HG03354 (cell line): ENCODE measurements around the gene NECAB2.
"Not testable (repeated sequence)": the region's sequence is repeated elsewhere in the genome, so short reads cannot be mapped to it uniquely, and the experiment has no call there.

Source experiments
- ATAC-seq: cut with Tn5 transposase; IDR thresholded peaks from one replicate; pipeline ENCODE4 v1.9.1; 2021; ENCODE audit warnings: mild to moderate bottlenecking; ENCODE audit not compliant: unreplicated experiment, poor library complexity, severe bottlenecking

The NECAB2 gene

GRCh38 chr16:83948914-83949723 is 18.9 kb upstream of the NECAB2 start:
- ATAC-seq: no peak

- ATAC-seq: no peak
Measured at GRCh38 chr16:83949724-83950001, 18.4 kb upstream of the NECAB2 start.

- not testable (repeated sequence) for ATAC-seq
Measured at GRCh38 chr16:83950862-83951399, 17.1 kb upstream of the NECAB2 start.

- ATAC-seq: no peak
Measured at GRCh38 chr16:83951544-83951943, 16.5 kb upstream of the NECAB2 start.

GRCh38 chr16:83952587-83952939 is 15.5 kb upstream of the NECAB2 start:
- ATAC-seq: no peak

- peak; percentile 89 for ATAC-seq
Measured at GRCh38 chr16:83952940-83953795, 14.9 kb upstream of the NECAB2 start, which contains the start of gene OSGIN1. OSGIN1 (plus strand) TSS chr16:83953240; CDS start chr16:83957672, 4,432 bp downstream.

- ATAC-seq: peak; percentile 44
Measured at GRCh38 chr16:83953796-83954576, 14.1 kb upstream of the NECAB2 start.

GRCh38 chr16:83954577-83955016 is 13.4 kb upstream of the NECAB2 start:
- ATAC-seq: no peak

GRCh38 chr16:83955218-83956130 is 12.6 kb upstream of the NECAB2 start:
- ATAC-seq: no peak

GRCh38 chr16:83956336-83957289 is 11.4 kb upstream of the NECAB2 start:
- ATAC-seq: no peak

- ATAC-seq: no peak
Measured at GRCh38 chr16:83957296-83957855, 10.7 kb upstream of the NECAB2 start.

- ATAC-seq: no peak
Measured at GRCh38 chr16:83958137-83958845, 9.8 kb upstream of the NECAB2 start.

- ATAC-seq: no peak
Measured at GRCh38 chr16:83958846-83959565, 9.0 kb upstream of the NECAB2 start.

GRCh38 chr16:83959656-83960434 is 8.2 kb upstream of the NECAB2 start:
- no peak for ATAC-seq

GRCh38 chr16:83960521-83961249 is 7.4 kb upstream of the NECAB2 start:
- ATAC-seq: no peak
